A673 (cell line): Measurements from ENCODE around the gene ERG. TPM values are rescaled to one million over a fixed set of nuclear protein-coding genes. Genes with fewer than 3 reads are reported as not detected.

ENCODE experiments used
- BruUV-seq: library from RNA; stranded (reverse); fragments of 400-500 nt; replicated peaks from 2 replicates; lab custom pipeline; 2021; lab: Mats Ljungman, UMichigan
- CTCF ChIA-PET: fragments of 300-600 bp; sonication (Branson Sonifier 250); formaldehyde crosslinking; loops from one replicate; lab custom pipeline; 2022; ENCODE audit warnings: antibody characterized with exemption; lab: Charles Lee
- POLR2A ChIA-PET: fragments of 300-600 bp; sonication (Branson Sonifier 250); formaldehyde crosslinking; loops from one replicate; lab custom pipeline; 2022; ENCODE audit warnings: antibody characterized with exemption; ENCODE audit not compliant: low non-redundant PET; lab: Charles Lee
- DNase-seq: peaks from one replicate; pipeline ENCODE4 v3.0.0-alpha.2; 2015; ENCODE audit warnings: low spot score
- H3K27ac ChIP-seq: fragments of 200-600 bp; sonication (generic); 2 replicates; pipeline ENCODE4 v1.5.1; 2016; ENCODE audit warnings: mixed run types, low read depth, mild to moderate bottlenecking, mixed read lengths, antibody characterized with exemption, low read length; ENCODE audit not compliant: poor library complexity, severe bottlenecking
- H3K27me3 ChIP-seq: fragments of 200-600 bp; sonication (generic); replicated peaks from 2 replicates; pipeline ENCODE4 v1.6.1; 2017; ENCODE audit warnings: mixed run types, low read depth, mild to moderate bottlenecking, mixed read lengths, antibody characterized with exemption, low read length; ENCODE audit not compliant: insufficient read depth, poor library complexity
- H3K36me3 ChIP-seq: fragments of 200-600 bp; sonication (generic); 2 replicates; pipeline ENCODE4 v1.6.1; 2016; ENCODE audit warnings: mixed run types, mild to moderate bottlenecking, mixed read lengths, antibody characterized with exemption, low read length; ENCODE audit not compliant: insufficient read depth, poor library complexity, severe bottlenecking
- H3K4me1 ChIP-seq: fragments of 200-600 bp; sonication (generic); 2 replicates; pipeline ENCODE4 v1.6.1; 2017; ENCODE audit warnings: mixed run types, mild to moderate bottlenecking, mixed read lengths, antibody characterized with exemption, low read length; ENCODE audit not compliant: insufficient read depth, poor library complexity, severe bottlenecking
- H3K4me3 ChIP-seq: fragments of 200-600 bp; sonication (generic); 2 replicates; pipeline ENCODE4 v1.5.1; 2016; ENCODE audit warnings: low read depth, mixed run types, mild to moderate bottlenecking, mixed read lengths, low read length; ENCODE audit not compliant: poor library complexity, severe bottlenecking
- H3K9me3 ChIP-seq: fragments of 200-600 bp; sonication (generic); 2 replicates; pipeline ENCODE4 v1.6.1; 2016; ENCODE audit warnings: mixed run types, low read depth, mild to moderate bottlenecking, mixed read lengths, antibody characterized with exemption, low read length; ENCODE audit not compliant: poor library complexity, severe bottlenecking
- EZH2 ChIP-seq: fragments of 200-600 bp; sonication (generic); IDR thresholded peaks from 2 replicates; pipeline ENCODE4 v1.6.1; 2017; ENCODE audit warnings: borderline replicate concordance, low read depth, mild to moderate bottlenecking, mixed read lengths, antibody characterized with exemption, low read length; ENCODE audit not compliant: poor library complexity, severe bottlenecking
- intact Hi-C: fragments of 100-400 bp; cut with micrococcal nuclease; formaldehyde crosslinking; loops from one replicate; pipeline ENCODE4 v1.10.0; 2022; ENCODE audit not compliant: unreplicated experiment
- total RNA-seq: library from RNA; stranded (reverse); gene quantifications from 2 replicates; pipeline ENCODE4 v1.2.3, GENCODE V29; 2021
- TF ChIP-seq, protein P1 (sequence below): fragments of 300-800, 200-600 bp; sonication (generic); conservative IDR thresholded peaks from 2 replicates; pipeline ENCODE4 v1.5.1; 2017; ENCODE audit warnings: low read depth, mild to moderate bottlenecking, antibody characterized with exemption, low read length, moderate library complexity, mixed read lengths

Gene ERG
- total RNA-seq, 1 experiment from 2014 or later: not detected

GRCh38 chr21:38401191-38401926 lies 96.9 kb downstream of the ERG start:
- intact Hi-C loops: no loop called here
- Histone ChIP-seq H3K36me3 (no peaks in the 10 kb centered on the region), H3K9me3 (no peaks in the 10 kb centered on the region), H3K4me1 (no peaks in the 10 kb centered on the region), H3K4me3 (no peak overlapping the region), H3K27ac (no peak overlapping the region), H3K27me3 (peaks cover 23% of the 10 kb centered on the region)
- TF ChIP-seq, protein P1, sequence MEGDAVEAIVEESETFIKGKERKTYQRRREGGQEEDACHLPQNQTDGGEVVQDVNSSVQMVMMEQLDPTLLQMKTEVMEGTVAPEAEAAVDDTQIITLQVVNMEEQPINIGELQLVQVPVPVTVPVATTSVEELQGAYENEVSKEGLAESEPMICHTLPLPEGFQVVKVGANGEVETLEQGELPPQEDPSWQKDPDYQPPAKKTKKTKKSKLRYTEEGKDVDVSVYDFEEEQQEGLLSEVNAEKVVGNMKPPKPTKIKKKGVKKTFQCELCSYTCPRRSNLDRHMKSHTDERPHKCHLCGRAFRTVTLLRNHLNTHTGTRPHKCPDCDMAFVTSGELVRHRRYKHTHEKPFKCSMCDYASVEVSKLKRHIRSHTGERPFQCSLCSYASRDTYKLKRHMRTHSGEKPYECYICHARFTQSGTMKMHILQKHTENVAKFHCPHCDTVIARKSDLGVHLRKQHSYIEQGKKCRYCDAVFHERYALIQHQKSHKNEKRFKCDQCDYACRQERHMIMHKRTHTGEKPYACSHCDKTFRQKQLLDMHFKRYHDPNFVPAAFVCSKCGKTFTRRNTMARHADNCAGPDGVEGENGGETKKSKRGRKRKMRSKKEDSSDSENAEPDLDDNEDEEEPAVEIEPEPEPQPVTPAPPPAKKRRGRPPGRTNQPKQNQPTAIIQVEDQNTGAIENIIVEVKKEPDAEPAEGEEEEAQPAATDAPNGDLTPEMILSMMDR: no peak
- TF ChIP-seq EZH2: no peak
- POLR2A ChIA-PET: no interaction called here
- CTCF ChIA-PET: no interaction called here
- BruUV-seq: no TSS peak
- DNase-seq: no peak

DNA sequence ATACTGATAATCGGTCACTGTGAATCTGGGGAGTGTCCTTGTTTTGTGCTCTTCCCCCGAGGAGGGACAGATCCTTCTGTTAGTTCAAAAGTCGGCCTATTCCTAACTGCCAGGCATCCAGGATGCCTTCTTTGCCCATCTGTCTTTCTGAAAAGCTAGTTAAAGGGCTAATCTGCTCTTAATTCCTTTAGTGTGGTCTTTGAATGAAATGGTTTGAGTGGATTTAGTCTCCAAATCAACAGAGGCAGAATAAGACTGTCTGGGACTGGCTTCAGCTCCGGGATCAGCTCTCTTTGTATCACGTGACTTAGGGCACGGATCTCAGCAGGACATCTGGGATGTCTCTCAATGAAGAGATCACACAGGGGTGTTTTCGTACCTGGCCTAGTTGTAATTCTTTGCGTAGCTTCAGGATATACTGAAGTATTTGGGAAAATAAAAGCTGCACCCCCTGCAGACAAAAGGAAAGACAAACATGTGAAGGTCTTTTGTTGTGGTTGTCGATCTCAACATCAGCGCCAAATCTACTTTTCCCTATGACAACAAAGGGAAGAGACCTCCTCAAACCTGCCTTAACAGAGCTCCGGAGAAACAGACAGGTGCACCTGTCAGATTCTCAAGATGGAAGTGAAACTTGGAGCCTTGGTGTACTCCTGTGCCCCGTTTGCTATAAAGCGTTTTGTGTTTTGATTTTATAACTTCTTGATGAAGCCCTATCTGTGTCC lies 97.9 kb downstream of the ERG start:
- ChIA-PET POLR2A (no interaction called here), CTCF (no interaction called here)
- H3K27ac ChIP-seq: no peak overlapping the region
- H3K9me3 ChIP-seq: no peaks in the 10 kb centered on the region
- no peaks in the 10 kb centered on the region for H3K4me1 ChIP-seq
- no peak for DNase-seq
- no peak for TF ChIP-seq EZH2
- TF ChIP-seq, protein P1: no peak
- BruUV-seq: no TSS peak
- H3K4me3 ChIP-seq: no peak overlapping the region
- peaks cover 23% of the 10 kb centered on the region for H3K27me3 ChIP-seq
- H3K36me3 ChIP-seq: no peaks in the 10 kb centered on the region
- intact Hi-C loops: no loop called here

DNA sequence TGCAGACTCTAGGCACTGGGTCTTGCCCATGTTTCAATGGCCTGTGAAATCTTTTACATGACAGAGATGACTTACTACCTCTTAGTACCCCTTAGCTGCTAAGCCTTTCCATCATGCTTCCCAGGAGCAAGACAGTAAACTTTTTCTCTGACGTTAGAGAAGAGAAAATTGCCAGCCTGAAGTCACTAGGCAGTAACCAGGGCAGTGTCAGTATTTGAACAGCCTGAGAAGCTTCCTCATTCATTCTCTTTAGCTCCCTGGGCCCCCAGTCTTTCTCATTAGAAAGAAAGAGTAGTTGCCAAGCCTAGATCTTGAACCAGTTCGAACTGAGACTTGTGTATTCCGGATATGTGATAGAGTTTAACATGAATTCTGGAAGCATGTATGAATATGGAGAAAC lies 99.2 kb downstream of the ERG start:
- Histone ChIP-seq H3K4me1 (no peaks in the 10 kb centered on the region), H3K36me3 (no peaks in the 10 kb centered on the region), H3K4me3 (no peak overlapping the region), H3K27me3 (peaks cover 23% of the 10 kb centered on the region), H3K9me3 (no peaks in the 10 kb centered on the region), H3K27ac (no peak overlapping the region)
- TF ChIP-seq EZH2: no peak
- BruUV-seq: no TSS peak
- no peak for DNase-seq
- ChIA-PET CTCF (no interaction called here), POLR2A (no interaction called here)
- intact Hi-C loops: no loop called here
